Erythroblast (primary cell): Measurements from ENCODE around the gene PTPRN2.
"Not testable (repeated sequence)": the region's sequence is repeated elsewhere in the genome, so short reads cannot be mapped to it uniquely, and the experiment has no call there.

ENCODE experiments used
- DNase-seq, 2 experiments: peaks; one replicate each; lab custom pipeline; 2025; lab: John Stamatoyannopoulos, UW
- GATA1 ChIP-seq: IDR thresholded peaks from 2 replicates; pipeline ENCODE4 v1.6.1; 2011; ENCODE audit warnings: low read depth, mild to moderate bottlenecking, control low read depth, low read length, moderate library complexity
- POLR2A ChIP-seq: IDR thresholded peaks from 2 replicates; pipeline ENCODE4 v1.6.1; 2011; ENCODE audit warnings: mild to moderate bottlenecking, low read length

Gene PTPRN2

GRCh38 chr7:158443688-158444483 is 143.7 kb downstream of the PTPRN2 start:
- TF ChIP-seq GATA1 (no peak), POLR2A (no peak)

GRCh38 chr7:158443014-158443687 is 144.5 kb downstream of the PTPRN2 start:
- no peak for TF ChIP-seq GATA1
- no peak for TF ChIP-seq POLR2A

More at GRCh38 chr7:158443688-158444483, 143.7 kb downstream of the PTPRN2 start:
- no peak for DNase-seq

GRCh38 chr7:158442260-158442659 is 145.4 kb downstream of the PTPRN2 start:
- no peak for DNase-seq

More at GRCh38 chr7:158443014-158443687, 144.5 kb downstream of the PTPRN2 start:
- no peak for DNase-seq

GRCh38 chr7:158439035-158439434 is 148.6 kb downstream of the PTPRN2 start:
- DNase-seq: no peak
- TF ChIP-seq GATA1: no peak
- TF ChIP-seq POLR2A: no peak

More at GRCh38 chr7:158442260-158442659, 145.4 kb downstream of the PTPRN2 start:
- TF ChIP-seq POLR2A (no peak), GATA1 (no peak)

GRCh38 chr7:158432369-158433341 is 155.0 kb downstream of the PTPRN2 start:
- TF ChIP-seq POLR2A: no peak
- no peak for TF ChIP-seq GATA1
- no peak for DNase-seq

GRCh38 chr7:158431941-158432347 is 155.7 kb downstream of the PTPRN2 start:
- no peak for DNase-seq
- TF ChIP-seq GATA1 (no peak), POLR2A (no peak)

- TF ChIP-seq POLR2A (no peak), GATA1 (no peak)
Measured at GRCh38 chr7:158431055-158431940, 156.3 kb downstream of the PTPRN2 start.

GRCh38 chr7:158430308-158431034 is 157.2 kb downstream of the PTPRN2 start:
- DNase-seq: no peak
- TF ChIP-seq POLR2A: no peak

More at GRCh38 chr7:158431055-158431940, 156.3 kb downstream of the PTPRN2 start:
- no peak for DNase-seq

GRCh38 chr7:158428837-158429753 is 158.5 kb downstream of the PTPRN2 start:
- no peak for DNase-seq
- TF ChIP-seq POLR2A (no peak), GATA1 (no peak)

- no peak for DNase-seq
- TF ChIP-seq POLR2A (no peak), GATA1 (no peak)
Measured at GRCh38 chr7:158428131-158428836, 159.3 kb downstream of the PTPRN2 start.

- not testable (repeated sequence) for DNase-seq
Measured at GRCh38 chr7:158425676-158426075, 161.9 kb downstream of the PTPRN2 start.

GRCh38 chr7:158424531-158424930 is 163.1 kb downstream of the PTPRN2 start:
- TF ChIP-seq POLR2A (no peak), GATA1 (no peak)
- no peak for DNase-seq
